Measurements from ENCODE around the gene SV2B.

Gene SV2B

DNA sequence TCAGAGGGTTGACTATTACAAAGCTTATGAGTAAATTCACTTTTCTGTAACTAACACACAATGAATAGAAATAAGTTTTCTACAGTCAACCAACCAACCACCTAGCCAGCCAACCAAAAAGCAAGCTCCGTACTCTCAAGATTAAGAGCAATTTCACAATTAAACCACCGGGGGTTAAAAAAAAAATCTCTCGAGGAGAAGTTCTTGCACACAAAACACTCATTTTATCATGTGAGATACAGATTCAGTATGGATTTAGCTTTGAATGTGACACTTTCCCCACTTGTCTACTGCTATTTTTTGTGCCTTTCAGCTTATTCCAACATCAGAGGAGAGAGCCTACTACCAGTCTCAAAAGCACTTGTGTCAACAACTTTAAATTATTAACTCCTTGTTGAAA, 135.3 kb downstream of the SV2B start:
- no peak for DNase-seq (ENCODE audit: low read depth)

DNA sequence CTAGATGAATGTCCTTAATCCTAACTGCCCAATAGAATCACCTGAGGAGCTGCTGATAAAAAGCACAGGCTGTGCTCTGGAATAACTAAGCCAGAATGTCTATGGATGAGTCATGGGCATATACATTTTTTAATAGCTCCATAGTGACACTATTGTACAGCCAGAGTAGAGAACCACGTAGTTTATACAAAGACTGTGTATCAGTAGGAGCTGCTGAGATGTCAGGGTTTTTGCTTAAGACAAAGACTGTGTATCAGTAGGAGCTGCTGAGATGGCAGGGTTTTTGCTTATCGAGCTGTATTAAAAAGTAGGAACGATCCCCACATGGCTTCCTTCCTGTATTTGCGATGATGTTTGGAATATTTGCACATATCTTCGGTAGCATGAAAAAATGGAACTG, 137.4 kb downstream of the SV2B start:
- DNase-seq (ENCODE audit: low read depth) = no peak

DNA sequence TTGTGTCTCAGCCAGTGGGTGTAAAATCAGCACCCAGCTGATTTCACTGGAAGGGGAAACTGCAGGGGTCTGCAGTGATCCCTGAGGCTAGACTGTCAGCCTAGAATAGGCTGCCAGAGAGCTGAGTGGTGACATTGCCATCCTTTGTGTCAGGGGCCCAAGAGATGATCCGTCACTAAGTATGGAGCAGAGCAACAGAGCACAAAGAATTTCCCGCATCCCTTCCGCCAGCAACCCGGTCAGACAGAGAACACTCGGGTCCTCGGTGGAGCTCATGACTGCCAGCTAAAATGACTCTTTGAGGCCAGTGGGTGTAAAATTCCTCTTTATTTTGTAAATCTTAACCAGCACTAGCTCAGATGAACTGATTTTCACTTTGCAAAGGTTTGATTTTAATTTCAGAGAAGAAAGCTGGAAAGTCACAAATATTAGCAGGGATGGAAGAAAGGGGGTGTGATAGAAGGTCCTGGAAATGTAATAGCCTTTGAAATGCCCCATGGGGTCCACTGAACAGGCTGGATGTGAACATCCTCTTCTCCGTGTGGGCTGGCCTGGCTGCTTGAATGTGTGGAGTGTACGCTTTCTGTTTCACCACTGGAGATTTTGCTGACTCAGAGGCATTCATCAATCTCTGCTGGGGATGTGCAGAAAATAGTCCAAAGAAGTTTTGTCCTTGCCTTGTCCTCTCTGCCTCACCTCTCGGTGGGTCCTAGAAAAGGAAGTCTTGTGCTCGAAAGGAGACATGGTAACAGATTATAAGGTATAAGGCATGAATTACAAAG, 138.8 kb downstream of the SV2B start:
- no peak for DNase-seq (ENCODE audit: low read depth)

DNA sequence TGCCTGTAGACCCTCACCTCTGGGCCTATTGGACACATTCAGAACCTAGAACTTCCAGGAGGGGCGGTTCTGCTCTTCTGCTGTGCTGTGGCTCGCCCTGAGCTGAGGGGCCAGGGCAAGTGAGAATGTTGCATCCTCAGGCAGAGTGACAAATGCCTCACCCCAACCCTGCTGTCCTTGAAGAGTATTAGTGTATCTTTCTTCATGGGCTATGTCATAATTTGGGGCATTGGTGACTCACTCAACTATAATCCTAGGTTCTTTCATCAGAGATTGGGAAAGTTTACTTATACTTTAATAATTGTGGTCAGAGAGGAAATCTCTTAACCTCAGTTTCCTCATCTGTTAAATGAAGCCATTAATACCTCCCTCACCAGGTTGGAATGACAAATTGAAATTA, 143.8 kb downstream of the SV2B start:
- DNase-seq (ENCODE audit: low read depth) = no peak

DNA sequence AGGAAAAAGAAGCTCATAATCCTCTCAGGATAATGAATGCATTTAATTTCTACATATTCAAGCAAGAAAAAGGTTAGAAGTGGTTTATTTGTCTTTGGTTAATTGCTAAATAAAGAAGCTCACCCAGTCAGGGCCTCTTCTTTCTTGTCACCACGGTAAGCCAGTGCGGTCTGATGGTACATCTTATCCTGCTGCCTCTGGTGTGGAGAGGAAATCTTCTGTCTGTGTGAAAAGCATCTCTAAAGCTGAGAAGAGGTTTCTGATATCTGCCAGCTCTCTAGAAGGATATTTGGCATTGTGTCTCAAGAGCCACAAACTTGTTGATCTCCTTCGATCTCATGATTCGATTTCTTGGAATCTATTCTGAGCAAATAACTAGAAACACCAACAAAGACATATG, 144.9 kb downstream of the SV2B start:
- DNase-seq (ENCODE audit: low read depth) = no peak

DNA sequence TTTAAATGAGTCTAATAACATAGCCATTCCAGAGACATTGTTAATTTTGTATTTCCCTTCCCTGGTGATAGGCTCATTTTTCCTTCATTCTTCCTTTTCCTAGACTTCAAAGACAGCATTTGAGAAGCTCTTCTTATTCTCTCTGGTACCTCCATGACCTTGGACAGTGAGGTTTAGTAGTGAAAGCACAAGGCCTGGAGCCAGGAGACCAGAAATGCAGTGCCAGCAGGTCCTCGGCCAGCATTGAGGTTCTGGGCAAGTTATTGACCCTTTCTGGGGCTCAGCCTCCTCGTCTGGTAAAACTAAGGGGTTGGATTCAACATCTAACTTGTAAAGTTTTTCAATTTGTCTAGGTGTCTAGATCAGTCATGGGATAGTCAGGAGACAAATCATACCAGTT, 146.9 kb downstream of the SV2B start:
- no peak for DNase-seq (ENCODE audit: low read depth)

DNA sequence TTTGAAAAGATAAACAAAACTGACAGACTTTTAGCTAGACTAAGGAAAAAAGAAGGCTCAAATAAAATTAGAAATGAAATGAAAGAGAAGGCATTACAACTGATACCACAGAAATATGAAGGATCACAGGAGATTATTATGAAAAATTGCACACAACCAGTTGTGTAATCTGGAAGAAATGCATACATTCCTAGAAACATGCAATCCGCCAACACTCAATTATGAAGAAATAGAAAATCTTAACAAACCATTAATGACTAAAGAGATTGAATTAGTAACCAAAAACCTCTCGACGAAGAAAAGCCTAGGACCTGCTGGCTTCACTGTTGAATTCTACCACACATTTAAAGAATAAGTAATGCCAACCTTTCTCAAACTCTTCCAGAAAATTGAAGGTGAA, 149.5 kb downstream of the SV2B start:
- DNase-seq (ENCODE audit: low read depth) = no peak

DNA sequence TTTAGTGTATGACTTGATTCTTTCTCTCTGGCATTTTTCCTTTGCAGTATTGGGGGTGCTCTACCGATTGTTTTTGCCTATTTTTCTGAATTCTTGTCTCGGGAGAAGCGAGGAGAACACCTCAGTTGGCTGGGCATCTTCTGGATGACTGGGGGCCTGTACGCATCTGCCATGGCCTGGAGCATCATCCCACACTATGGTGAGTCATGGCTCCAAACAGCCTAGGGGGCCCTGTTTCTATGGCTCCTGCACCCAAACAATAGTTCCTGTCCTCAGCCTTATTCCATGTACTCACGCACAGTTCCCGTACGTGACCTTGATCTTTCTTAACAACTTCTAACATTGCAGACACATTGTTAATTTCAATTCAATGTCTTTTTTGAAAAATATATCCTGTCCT, 152.3 kb downstream of the SV2B start:
- no peak for DNase-seq (ENCODE audit: low read depth)

DNA sequence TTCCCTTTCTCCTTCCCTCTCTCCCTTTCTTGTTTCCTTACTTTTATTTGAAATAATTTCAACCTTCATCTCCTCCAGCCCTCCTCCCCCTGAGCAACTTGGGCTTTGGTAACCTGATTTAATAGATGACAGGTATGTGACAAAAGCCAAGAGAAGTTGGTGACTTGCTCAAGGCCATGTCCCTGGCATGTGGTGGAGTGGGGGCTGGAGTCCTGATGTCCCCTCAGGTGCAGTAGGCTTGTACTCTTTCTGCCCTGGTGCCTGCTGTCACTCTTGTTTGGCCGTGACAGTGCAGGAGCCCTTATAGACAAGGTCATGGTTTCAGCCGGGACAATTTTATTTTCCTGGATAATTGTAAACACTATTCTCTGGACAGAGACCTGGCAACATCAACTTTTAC, 152.7 kb downstream of the SV2B start:
- no peak for DNase-seq (ENCODE audit: low read depth)

DNA sequence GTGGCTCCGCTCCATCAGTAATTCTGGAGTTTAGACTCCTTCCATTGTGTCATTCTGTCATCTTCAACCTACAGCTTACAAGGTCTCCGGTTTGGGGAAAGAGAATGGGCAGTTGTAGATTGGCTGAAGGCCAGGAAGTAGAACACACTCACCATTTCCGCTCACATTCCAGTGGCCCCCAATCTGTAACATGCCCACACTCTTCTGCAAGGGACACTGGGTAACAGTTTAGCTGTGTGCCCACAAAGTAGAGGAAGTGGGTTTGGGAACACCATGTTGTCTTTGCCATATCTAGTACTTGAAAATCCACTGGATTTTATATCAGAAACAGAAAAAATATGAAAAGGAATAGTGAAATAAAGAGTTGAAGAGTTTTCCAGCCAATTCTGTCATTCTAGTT, 153.5 kb downstream of the SV2B start:
- no peak for DNase-seq (ENCODE audit: low read depth)

DNA sequence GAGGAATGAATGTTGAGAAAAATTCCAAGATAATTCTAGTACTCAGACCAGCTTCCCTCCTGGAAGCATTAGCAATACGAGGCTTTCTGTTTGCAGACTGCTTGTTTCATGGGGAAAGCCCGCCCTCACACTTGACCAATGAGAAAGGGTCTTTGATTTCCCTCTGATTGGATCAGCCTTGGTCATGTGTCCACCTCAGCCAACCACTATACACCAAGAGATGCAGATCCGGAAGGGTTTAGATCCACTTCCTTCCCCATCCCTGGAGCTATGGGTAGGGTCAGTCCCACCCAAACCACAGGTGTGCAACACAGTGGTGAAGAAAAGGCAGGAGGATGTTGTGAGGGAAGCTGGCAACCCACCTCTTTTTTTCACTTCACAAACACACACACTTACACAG, 154.7 kb downstream of the SV2B start:
- no peak for DNase-seq (ENCODE audit: low read depth)

DNA sequence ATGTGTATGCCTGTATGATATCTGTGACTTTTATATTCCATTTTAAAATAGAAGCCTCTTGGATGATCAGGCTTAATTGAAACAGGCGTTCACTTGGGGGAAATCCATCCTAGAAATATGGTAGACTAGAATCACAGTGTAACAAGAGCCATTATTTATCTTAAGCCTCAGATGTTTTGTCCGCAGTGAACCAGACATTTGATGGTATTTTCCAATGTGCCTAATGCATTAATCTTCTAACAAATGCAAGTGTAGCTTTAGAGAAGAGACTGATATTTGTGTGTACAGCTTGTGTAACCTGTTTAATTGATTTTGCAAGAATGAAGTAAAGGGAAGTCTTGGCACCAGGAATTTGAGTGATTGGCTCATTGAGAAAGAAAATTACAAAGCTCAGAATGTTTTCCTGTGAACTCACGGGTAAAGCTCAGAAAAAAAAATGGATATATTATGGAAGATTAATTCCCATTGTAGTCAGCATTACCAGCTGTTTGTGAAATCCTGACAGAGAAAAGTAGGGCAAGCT, 155.7 kb downstream of the SV2B start:
- no peak for DNase-seq (ENCODE audit: low read depth)

DNA sequence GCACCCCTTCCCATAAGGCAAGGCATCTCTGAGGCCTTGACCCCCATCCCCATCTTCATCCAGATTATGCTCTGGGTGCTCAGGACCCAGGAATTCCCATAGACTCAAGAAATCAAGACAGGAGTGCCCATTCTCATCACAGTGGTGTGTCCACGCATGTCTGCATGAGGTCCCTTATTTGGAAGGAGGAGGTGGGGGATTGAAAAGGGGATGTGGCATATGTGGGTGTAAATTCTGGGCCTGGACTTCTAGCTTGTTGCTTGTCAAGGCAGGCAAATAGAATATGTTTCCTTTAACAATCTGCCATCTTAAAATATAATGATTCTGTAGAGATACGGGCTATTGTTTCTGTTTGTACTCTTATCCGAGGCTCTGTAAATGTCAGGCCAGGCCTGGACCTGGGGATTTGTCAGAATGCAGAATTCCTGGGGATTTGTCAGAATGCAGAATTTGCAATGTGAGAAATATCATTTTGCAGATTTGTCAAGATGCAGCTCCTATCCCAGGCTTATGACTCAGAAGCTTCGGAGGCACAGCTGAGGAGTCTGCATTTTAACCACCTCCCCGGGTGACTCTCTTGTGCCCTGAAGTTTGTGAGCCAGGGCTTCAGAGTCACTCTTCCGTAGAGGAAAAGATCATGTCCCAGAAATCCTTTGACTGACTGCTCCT, 157.8 kb downstream of the SV2B start:
- no peak for DNase-seq (ENCODE audit: low read depth)

DNA sequence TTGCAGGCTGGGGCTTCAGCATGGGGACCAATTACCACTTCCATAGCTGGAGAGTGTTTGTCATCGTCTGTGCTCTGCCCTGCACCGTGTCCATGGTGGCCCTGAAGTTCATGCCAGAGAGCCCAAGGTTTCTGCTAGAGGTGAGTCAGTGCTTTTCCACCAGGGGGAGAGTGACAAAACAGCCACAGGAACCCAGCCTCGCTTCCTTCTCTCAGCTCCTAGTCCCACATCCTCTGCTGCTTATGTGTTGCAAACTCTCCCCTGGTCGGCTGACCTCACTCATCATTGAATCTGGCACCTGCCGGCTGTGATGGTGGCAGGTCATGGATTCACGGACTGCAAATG, 158.3 kb downstream of the SV2B start:
- DNase-seq (ENCODE audit: low read depth) = no peak

DNA sequence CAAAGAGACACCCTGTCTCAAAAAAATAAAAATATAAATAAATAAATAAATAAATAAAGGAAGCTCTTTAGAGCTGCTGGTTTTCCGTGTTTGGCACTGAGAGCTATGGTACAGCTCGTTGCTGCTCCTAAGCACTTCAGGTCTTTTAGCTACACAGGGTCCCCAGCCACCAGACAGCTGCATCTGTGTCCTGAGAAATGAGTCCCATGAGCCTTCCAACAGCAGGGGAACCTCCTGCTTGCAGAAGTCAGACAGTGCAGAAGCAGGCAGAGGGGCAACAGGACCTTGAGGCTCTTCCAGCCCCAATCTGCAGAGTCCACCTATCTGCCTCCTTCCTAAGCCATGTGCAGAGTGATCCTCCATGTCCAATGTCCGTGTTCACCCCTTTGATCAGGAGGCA, 159.0 kb downstream of the SV2B start:
- DNase-seq (ENCODE audit: low read depth) = no peak

DNA sequence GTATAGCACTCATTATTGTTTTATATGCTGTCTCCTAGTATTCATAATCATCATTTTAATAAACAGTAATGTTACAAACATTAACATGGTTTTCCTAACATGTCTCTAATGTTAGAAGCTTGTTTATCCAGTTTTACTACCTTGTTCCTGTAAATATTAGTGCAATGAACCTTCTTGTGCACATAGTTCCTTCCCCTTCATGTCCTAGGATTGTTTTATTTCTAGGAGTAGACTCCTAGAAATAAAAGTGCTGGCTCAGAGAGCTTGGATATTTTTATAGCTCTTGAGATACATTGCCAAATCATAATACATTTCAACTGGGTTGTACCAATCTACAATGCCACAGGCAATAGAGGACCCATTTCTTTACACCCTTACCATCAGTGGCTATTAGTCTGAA, 161.3 kb downstream of the SV2B start:
- no peak for DNase-seq (ENCODE audit: low read depth)

DNA sequence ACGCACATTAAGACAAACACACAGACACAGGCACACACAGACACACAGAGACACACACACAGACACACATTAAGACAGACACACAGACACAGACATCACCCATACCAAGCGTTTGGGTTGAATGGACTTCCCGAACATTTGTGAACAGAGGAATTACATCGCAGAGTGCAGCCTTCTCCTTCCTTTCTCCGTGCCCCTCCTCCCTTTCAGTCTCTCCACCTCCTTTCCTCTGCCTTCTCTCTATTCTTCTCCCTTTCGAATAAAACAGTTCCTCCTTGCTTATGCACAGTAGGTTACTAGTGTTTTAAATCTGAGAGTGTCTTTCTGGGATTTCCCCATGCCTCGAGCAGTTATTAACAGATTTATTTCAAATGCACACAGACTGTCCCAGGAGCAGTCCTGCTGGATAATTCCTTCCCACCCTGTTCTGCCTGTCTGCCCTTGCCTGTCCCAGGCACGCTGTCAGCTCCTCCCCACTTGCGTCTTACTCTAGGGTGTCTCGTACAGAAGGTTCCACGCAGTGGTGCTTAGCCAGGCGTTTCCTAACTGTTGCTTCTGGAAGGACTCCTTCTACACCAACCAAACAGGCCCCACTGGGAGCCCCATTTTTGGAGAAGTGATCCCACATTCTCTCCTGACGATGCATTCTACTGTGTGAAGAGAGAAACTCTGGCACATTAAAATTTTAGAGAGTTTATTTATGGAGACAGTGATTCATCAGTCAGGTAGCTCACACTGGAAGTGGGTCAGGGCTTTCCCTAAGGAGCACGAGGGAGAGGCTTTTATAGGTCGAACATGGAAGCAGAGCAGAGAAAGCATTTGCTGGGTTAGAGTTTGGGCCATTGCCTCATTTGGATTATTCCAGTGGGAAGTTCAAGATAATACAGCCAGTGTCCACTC, 163.8 kb downstream of the SV2B start:
- no peak for DNase-seq (ENCODE audit: low read depth)

DNA sequence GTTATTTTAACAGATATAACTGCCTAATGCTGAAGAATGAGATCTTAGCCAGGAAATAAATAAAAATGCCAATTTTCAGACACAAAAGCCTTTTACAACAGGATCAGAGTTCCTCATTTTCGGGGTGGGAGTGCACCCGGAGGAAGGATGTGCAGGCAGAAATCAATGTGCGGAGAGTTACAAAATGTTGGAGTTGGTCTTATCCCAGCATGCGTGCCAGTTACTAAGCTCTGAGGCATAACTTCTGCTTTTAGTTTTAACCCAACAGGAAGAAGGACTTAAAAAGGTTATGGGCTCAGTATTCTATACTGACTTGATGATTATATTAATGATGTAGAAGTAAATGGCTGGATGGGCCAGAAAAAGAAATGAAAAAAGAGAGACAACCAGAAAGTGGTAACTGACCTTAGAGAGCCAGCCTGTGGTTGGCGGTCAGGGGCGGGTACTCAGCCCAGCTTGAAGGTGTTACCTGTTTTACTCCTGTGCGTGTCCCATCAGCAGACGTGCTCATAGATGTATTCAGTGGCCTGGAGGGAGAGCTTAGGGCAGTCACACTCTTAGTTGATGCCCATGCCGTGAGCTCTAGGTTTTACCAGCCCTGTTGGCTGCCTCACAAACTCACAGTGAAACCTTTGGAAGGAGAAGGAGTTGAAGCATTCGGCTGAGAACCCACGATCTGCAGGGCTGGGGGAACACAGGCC, 164.7 kb downstream of the SV2B start:
- no peak for DNase-seq (ENCODE audit: low read depth)

DNA sequence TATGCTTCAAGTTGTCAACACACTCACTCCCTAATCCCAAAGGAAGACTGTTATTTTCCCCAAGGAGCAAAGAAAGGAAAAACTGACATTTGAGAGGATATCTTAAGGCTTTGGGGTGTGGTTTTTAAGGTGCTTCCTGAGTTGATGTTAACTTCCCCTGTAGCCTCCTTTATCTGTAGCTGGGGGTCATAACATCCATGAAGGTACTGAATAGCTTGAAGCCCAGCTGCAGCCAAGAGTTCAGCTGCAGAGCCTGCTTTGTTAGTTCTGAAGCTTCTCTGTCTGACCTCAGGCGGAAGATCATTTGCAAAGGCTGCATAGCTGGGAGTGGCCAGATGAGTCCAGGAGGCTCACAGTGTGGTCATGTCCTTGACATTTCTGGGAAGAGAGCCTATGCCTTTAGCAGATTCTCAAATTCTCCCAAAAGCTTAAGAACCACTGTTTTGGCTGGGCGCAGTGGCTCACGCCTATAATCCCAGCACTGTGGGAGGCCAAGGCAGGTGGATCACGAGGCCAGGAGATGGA, 165.4 kb downstream of the SV2B start:
- DNase-seq (ENCODE audit: low read depth) = no peak

DNA sequence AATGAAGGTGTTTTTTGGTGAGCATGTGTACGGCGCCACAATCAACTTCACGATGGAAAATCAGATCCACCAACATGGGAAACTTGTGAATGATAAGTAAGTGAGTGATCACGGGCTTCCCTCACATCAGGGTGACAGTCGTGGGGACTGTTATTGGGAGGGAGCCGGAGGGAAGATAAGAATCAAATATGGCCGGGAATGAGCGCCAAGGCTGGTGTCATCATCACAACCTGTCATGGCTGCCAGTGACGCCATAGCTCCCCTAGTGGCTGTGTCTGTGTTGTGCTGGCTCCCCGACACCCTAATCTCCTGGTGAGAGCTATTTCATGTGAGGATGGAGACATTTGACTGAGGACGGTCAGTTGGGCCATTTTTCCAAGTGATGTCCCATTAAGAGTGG, 168.5 kb downstream of the SV2B start:
- no peak for DNase-seq (ENCODE audit: low read depth)

DNA sequence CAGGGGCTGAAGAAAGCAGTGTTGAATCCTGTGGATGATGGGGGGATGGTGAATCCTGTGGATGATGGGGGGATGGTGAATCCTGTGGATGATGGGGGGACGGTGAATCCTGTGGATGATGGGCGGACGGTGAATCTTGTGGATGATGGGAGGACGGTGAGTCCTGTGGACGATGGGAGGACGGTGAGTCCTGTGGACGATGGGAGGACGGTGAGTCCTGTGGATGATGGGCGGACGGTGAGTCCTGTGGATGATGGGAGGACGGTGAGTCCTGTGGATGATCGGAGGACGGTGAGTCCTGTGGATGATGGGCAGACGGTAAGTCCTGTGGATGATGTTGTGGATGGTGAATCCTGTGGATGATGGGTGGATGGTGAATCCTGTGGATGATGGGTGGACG, 170.7 kb downstream of the SV2B start:
- DNase-seq (ENCODE audit: low read depth) = no peak

DNA sequence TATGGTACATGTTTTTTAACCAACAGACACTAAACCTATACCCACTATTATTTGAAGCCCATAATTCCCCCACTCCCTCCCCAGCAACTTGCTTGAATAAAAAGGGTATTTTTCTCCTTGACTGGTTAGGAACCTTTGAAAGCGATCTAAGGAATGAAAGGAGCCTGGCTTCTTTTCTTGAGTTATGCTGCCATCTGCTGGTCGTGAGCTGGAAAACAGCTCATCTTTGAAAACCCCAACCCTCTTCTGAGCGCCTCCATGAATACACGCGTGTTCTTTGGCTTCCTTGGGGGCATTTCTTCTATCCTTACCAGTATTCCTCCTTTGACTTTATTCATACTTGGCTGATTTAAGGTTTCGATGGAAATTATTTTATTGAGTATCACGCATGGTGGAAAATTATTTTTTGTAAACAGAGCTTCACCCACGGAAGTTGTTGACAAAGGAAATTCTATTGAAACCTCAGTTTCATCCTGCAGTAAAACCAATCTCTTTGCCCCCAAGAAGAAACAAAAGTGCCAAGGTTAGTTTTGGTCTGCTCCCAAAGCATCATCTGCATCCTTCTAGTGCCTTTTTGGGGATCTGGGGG, 171.6 kb downstream of the SV2B start:
- peak; percentile 29 for DNase-seq (ENCODE audit: low read depth)
